NCI-H2196 (cell line): ENCODE data around the gene SDE2.
"Not testable (repeated sequence)": the region's sequence is repeated elsewhere in the genome, so short reads cannot be mapped to it uniquely, and the experiment has no call there.

ENCODE experiments used
- DNase-seq: peaks from one replicate; lab custom pipeline; 2025; ENCODE audit not compliant: unreplicated experiment; lab: John Stamatoyannopoulos, UW

Gene SDE2

DNA sequence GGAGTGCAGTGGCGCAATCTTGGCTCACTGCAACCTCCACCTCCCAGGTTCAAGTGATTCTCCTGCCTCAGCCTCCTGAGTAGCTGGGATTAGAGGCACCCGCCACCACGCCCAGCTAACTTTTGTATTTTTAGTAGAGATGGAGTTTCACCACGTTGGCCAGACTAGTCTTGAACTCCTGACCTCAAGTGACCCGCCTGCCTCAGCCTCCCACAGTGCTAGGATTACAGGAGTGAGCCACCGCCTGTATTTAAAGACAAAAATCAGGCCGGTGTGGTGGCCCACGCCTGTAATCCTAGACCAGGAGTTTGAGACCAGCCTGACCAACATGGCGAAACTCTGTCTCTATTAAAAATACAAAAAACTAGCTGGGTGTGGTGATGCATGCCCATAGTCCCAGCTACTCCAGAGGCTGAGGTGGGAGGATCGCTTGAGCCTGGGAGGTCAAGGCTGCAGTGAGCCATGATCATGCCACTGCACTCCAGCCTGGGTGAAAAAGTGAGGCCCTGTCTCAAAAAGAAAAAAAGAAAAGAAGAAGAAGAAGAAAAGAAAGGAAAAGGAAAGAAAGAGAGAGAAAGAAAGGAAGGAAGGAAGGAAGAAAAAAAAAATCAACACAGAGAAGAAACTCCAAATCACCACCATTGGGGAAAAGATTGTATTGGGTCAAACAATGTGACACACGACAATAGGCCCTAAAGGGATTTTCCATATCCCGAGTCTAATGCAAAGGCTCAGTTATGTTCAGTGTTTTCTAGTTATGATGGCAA lies 8.2 kb upstream of the SDE2 start:
- not testable (repeated sequence) for DNase-seq

DNA sequence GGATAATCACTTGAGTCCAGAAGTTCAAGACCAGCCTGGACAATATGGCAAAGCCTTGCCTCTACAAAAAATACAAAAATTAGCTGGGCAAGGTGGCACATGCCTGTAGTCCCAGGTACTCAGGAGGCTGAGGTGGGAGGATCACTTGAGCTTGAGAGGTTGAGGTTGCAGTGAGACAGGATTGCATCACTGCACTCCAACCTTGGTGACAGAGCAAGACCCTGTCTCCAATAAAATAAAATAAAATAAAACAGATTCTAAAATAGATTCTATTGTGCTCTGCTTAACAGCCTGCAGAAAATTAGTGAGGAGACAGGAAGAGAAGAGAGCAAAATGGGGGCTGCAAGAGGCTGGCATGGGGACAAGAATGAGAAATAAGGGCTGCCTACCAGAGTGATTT lies 7.5 kb upstream of the SDE2 start:
- no peak for DNase-seq

DNA sequence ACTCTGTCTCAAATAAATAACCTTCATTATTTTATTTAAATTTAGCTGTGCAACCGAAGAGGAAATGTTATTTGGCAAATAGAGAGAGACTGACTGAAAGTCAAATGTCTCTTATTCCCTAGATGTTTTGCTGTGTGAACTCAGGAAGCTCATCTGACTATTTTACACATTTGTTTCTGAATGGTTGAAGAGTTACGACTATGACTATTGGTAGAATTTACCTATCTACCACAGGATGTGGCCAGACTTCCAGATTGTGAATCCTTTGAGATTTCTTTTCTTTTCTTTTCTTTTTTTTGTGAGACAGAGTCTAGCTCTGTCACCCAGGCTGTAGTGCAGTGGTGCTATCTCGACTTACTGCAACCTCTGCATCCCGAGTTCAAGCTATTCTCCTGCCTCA lies 5.3 kb upstream of the SDE2 start:
- DNase-seq: no peak

DNA sequence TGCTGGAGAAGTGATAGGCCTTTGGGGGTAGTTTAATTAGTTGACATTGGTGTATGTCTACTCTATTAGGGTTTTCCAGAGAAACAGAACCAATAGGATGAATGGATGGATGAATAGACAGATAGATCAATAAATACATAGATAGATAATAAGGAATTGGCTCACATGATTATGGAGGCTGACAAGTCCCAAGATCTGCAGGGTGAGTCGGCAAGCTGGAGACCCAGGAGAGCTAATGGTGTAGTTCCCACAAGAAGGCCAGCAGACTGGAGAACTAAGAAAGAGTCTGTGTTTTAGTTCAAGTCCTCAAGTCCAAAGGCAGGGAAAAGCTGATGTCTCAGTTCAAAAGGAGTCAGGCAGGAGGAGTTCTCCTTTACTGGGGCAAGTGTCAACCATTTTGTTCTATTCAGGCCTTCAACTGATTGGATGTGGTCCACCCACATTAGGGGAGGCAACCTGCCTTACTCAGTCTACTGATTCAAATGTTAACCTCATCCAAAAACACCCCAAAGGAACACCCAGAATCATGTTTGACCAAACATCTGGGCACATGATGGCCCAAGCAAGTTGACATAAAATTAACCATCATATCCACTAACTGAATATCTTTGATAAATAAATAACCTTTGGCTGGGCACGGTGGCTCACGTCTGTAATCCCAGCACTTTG lies 4.5 kb upstream of the SDE2 start:
- DNase-seq: no peak

DNA sequence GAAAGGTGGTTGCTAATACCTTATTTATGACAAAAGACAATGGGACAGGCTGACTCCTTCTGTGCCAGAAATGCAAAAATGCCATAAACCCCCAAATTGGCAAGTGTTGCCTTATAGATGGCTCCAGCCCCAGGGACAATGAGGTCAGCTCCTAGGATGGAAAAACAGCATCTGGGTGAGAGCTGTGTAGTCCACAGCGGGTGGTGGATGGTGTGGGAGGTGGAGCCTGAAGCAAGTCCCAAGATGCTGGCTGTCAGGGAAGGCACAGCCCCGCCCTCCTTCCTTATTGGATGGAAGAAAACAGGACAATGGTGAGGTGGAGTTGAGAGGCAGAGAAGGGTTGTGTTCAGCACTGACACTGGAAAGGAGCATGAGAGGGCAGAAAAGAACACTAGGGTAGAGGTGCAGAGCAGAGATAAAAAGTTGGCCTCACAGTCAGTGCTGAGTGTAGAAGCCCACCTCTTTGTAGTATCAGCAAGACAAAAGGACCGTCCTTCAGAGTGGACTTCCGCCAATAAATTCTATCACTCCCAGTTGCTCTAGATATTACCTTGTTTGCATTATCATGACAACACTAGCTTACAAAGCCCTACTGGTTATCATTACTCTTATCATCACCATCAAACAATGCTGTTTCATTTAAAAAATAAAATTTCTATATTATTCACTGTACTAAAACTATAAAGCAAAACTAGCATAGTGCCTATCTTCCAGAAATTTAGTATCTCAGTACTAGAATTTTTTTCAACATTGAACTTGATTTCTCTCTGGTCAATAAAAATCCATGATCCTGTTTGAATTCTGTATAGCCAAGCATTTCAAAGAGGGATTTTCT lies 3.7 kb upstream of the SDE2 start:
- DNase-seq: peak; percentile 92

DNA sequence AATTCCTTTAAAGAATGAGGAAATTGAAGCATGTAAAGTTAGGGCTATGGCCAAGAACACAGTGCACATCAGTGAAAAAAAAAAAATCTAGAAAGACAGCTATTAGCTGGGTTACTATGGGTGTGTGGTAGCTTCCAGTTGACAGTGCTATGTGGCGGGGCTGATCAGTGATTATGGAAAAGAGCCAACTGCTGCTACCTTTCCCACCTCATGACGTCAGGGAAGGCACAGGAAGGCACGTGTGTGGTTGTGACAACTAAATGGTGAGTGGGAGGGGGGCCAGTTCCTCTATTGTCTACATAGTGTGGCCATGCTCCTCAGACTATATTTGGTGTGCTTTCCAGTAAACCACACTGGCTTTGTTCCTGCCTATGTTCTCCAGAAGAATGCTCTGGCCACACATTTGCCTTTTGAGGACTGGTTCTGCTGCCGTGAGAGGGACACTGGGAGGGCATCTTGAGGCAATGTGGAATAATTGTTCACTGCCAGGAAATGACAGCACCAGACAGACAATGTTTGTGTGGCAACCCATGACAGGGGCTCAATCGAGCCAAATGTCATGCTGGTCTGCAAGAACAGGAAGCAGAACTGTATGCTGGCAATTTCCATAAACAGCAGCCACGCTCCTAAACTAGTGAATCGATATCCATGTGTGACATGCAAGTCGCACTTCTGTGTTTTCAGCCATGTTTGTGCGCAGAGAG lies 3.0 kb upstream of the SDE2 start:
- peak; percentile 93 for DNase-seq

DNA sequence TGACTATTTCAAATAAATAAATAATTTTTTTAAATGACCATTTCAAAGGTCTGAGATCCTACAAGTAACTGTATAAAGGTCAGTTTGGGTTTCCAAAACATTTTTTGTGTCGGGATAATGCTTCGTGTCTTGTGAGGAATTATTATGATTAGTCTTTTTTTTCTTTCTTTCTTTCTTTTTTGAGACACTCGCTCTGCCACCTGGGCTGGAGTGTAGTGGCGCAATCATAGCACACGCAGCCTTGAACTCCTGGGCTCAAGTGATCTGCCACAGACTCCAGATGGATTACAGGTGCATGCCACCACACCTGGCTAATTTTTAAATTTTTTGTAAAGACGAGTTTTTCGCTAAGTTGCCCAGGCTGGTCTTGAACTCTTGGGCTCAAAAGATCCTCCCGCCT lies 1.9 kb upstream of the SDE2 start:
- no peak for DNase-seq

DNA sequence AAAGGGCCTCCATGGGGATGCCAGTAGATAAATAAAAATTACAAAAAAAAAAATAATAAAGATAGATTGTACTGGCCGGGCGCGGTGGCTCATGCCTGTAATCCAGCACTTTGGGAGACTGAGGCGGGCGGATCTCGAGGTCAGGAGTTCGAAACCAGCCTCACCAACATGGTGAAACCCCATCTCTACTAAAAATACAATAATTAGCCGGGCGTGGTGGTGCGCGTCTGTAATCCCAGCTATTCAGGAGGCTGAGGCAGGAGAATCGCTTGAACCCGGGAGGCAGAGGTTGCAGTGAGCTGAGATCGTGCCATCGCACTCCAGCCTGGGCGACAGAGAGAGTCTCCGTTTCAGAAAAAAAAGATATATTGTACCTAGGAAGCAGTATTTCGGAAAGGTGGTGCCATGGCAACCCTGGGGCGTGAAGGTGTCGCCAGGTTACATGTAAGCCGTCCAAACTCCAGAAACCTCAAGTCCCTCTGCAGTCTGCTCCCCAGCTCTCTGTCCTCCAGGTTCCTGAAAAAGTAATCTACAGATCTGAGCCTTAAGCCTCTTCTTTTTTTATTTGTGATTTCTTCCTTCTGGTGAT lies 1.4 kb upstream of the SDE2 start:
- not testable (repeated sequence) for DNase-seq

DNA sequence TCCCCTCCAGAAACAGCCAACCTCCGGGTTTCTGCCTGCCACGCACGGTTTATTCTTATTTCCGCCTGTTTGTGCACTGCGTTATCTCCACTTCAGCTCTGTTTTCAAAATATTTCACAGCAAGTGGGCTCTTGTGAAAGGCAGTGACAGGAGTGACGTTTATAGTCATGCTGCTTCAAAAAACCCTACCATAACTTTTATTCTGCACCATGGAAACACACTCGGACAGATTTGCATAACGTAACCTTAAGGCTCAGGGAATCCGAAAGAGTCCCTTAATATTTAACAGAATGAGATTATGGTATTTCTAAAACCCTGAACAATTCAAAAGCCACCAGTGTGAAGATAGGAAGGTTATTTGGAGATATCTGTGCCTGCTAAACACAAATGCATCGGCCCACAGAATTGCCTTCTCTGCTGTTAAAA lies 782 bp upstream of the SDE2 start:
- DNase-seq: no peak

DNA sequence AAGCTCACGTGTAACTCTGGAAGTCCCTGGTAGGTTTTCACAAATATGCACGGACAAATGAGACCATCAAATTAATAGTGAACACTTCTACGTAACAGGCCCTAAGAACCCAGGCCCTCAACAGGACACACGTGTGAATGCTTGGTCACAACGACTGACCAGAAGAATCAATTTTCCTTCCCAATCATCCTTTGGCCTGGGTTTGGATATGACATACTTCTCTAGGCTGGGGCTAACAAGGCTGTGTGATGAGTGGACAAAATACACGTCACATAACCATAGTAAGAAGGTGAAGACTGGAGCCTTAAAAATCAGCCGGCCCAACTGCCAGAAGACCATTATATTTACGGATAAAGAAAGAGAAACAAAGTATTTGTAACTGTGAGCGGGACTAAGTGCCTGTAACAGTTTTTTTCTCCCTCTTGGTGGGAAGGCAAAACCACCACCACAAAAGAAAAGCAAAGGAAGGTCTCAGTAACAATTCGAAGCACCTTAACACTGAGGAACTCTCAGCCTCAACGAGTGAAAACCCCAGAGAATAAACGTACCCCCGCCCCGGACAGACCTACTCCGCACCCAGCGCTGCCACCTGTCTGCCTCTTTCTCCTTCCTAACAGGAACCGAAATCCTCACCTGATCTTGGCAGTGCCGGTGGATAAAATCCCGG lies 450 bp downstream of the SDE2 start:
- DNase-seq: no peak

DNA sequence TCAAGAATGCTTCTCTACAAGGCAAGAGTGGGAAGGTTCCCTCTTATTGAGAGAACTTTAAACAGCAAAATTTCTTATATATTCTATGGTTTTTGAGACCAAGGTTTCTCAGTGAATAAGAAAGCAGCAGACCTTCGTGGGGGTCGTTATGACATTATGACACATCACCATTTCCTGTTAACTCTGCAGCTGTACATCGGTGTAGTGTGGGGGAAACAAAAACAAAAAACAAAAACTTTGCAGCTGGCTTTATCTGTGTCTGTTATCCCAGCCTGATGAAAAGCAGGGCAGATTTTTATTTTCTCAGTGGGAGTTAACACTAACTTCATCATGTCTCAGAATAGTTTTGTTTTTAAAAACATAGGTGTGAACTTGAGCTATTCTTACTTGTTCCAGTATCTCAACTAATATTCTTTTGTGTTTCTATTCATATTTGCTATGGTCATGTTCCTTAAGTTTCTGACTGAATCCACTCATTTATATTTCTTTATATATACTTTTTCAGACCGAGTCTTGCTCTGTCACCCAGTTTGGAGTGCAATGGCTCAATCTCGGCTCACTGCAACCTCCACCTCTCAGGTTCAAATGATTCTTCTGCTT lies 2.1 kb downstream of the SDE2 start:
- DNase-seq: no peak

DNA sequence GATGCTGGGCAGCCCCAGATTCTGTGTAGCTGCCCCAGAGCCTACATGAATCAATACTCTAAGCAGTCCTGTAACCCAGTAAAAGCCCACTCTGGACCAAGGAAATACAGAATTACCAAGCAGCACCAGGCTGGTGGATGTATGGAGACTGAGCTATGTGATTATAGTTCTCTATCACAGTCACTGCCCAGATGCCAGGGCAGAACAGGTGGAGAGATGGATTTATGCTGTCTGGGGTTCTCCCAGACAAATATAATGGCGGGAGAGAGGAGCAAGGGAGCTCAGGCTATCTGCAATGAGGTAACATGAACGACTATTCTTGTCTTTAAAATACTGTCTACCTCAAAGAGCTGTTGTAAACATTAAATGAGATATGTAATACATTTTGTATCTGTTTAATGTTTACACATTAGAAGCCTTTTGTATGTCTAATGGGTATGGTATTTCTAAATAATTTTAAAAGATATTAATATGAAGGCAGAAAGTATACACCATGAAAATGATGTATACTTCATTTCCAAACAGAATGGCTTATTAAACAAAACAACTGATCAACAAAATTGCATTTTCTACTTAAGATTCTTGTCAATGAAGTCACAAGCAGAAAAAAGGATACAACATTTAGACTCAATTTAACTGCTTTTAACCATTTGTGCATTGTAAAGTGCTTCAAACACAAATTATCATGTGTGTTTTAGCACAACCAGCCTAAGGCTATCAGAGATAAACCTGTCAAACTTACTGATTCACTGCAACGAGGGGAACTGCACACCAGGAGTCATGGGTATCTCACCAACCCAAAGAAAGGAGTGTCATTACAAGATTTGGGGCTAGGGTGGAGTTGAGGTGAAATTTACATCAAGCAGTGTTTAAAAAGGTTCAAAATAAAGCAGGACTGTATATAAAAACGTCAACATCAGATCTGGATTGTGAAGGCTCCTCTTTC lies 3.0 kb downstream of the SDE2 start:
- DNase-seq: no peak

DNA sequence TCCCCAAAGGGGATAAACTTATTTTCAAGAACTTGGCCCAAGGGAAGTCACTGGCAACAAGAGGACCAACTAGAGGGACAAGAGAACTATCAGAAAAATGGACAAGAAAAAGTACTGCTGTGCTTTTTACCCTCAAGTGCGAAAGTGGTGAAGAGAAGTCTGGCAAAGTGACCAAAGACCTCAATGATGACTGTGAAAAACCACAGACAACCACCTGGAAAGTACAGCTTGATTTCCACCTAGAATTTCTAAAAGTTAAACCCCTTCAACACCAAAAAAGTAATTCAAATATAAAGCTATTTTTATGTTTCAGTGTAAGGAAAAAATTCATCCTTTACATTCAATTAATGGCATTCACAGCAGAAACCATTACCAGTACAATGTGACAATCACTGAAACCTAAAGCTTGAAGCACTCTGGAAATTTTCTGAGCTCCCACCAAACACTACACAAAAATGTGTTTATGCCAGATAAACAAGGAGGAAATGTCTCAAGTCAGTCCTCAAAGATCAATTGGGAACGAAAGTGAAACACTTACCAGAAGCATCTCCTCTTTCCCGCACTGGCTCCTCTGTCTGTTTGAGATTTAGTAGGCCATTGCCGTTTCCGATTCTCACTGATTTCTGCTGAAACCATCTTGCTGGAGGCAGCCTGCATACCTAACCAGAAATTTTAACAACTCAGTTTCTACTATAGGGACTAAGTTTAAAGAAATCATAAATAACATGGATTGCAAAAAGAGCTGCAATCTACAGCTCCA lies 8.3 kb downstream of the SDE2 start:
- no peak for DNase-seq

DNA sequence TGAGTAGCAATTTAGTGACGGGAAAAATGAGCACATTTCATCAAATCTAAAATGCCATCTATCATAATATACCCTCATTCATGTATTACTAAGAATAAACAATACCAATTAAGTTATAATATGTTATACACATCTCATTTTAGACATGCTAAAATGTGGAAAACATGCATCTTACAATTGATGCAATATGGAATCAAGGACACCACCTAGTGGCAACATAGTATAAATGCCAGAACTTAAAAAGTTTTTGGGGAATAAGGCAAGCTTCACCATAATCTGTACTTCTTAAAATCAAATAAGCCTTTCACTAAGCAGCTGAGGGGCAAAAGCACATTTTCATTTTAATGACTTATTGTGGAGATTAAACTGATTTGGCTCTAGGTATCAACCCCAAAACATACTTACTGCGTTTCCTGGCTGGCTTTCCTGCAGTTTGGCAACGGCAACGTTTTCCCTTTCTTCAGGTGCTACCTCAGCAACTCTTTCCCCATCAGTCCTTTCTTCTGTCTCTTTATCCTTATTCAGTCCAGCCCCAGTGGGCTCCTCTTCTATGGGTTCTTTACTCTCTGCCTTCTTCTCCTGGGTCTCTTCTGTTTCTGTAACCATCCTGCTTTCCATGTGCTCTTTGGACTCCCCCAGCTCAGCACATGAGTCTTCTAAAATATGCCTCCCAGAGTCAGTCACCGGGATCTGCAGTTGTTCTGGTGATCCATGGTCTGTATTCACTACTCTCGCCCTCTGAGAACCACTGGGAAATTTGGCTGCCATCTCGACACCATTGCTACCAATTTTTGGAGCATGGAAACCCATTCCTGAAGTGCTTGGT lies 11.4 kb downstream of the SDE2 start:
- peak; percentile 63 for DNase-seq

DNA sequence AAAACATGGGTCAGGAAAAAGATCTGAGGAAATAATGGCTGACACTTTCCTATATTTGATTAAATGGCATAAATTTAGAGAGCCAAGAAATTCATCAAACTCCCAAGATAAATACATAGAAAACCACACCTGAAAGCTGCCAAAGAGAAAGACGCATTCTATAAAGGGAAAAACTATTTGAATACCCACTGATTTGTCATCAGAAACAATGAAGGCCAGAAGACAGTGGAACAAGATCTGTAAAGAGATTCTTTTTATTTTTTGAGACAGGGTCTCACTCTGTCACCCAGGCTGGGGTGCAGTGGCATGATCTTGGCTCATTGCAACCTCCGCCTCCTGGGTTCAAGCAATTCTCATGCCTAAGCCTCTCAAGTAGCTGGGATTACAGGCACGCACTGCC lies 17.4 kb downstream of the SDE2 start:
- no peak for DNase-seq

DNA sequence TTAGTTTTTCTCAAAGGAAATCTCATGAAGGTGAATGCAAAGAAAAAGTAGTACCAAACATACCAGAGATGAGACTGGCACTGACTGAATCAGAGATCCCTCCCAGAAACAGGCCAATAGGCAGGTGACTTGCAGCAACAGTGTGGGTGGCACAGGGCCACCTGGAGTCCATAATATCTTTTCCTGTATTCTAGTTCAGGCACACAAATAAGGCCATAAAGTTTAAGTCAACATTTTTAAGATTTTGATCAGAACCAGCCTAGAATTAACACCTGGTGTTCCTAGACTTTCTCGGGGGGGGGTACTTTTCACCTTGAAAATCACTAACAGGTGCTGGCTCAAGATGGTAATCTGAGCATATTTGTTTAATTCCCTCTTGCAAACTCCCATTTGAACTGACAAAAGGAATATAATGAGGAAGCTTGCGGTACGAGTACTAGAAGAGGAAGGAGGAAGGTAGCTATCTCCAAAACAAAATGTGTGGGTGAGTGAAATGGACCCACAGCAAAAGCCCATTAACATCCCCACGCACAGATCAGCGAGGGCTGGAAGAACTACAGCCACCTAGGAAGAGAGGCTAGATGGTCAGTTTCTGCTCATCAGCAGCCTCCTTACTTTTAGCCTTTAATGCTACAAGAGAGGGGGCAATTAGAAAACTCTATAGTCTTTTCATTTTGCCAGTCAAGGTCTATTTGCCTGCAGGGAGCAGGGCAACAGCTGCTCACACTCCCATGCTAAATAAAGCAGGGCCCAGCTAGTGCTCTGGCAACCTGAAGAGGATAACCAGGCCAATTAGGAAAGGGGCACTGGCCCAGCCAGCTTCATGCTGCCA lies 18.9 kb downstream of the SDE2 start:
- peak; percentile 69 for DNase-seq
